Heart right ventricle (tissue), 16 donors: Measurements from ENCODE around the gene PLA2G4A. TPM values are rescaled to one million over a fixed set of nuclear protein-coding genes. Genes with fewer than 3 reads are reported as not detected.

Source experiments
- ATAC-seq, 8 donors: fragments of 200-7000 bp; cut with Tn5 transposase; one replicate each; pipeline ENCODE4 v1.9.1; 2020; ENCODE audit warnings: mild to moderate bottlenecking in 8 of 8, moderate library complexity in 8 of 8, moderate number of reproducible peaks in 1 of 8
- DNase-seq, 2 donors: peaks; one replicate each; pipeline ENCODE4 v3.0.0-alpha.2; 2020
- H3K27ac ChIP-seq, 10 donors: fragments of 200-600 bp; sonication (generic) in 2 of 10; one replicate each; pipeline versions ENCODE4 v1.5.0 to v1.8.0; 2020 to 2022; ENCODE audit warnings: mild to moderate bottlenecking in 3 of 10
- H3K27me3 ChIP-seq, 7 donors: fragments of 200-600 bp; one replicate each; pipeline ENCODE4 v1.8.0; 2021 to 2022; ENCODE audit warnings: mild to moderate bottlenecking in 2 of 7
- H3K36me3 ChIP-seq, 9 donors: fragments of 200-600 bp; sonication (generic) in 1 of 9; one replicate each; pipeline versions ENCODE4 v1.5.0 to v1.8.0; 2020 to 2022; ENCODE audit warnings: mild to moderate bottlenecking in 2 of 9
- H3K4me1 ChIP-seq, 9 donors: fragments of 200-600 bp; sonication (generic) in 1 of 9; one replicate each; pipeline versions ENCODE4 v1.5.0 to v1.8.0; 2020 to 2022; ENCODE audit warnings: mild to moderate bottlenecking in 4 of 9
- H3K4me3 ChIP-seq, 10 donors: fragments of 200-600 bp; sonication (generic) in 2 of 10; one replicate each; pipeline versions ENCODE4 v1.5.0 to v1.8.0; 2020 to 2022; ENCODE audit warnings: mild to moderate bottlenecking in 7 of 10, moderate library complexity in 2 of 10
- H3K9me3 ChIP-seq, 11 donors: fragments of 200-600 bp in 10 of 11; sonication (generic) in 2 of 11; one replicate each; pipeline versions ENCODE4 v1.5.0 to v1.8.0; 2013 to 2022; ENCODE audit warnings: mild to moderate bottlenecking in 2 of 11, control low read depth in 1 of 11, moderate library complexity in 1 of 11
- CTCF ChIP-seq, 9 donors: fragments of 200-600 bp; sonication (generic) in 2 of 9; IDR thresholded peaks; one replicate each; pipeline versions ENCODE4 v1.5.0 to v1.8.0; 2021 to 2022; ENCODE audit warnings: antibody characterized with exemption in 9 of 9, mild to moderate bottlenecking in 5 of 9, moderate library complexity in 1 of 9
- WGBS, 2 donors: extraction: QIAGEN DNeasy Blood & Tissue Kit; methylation state at CpG; one replicate each; pipeline ENCODE4 v1.1.7; 2013; ENCODE audit warnings: inconsistent platforms in 1 of 2; 5-methylcytosine and 5-hydroxymethylcytosine counted together
- intact Hi-C, 10 donors: fragments of 100-400 bp; cut with DNase I; formaldehyde crosslinking; loops; one replicate each; pipeline versions ENCODE4 v1.11.1 to v1.14.2; 2022
- polyA plus RNA-seq, 2 donors: library from polyadenylated mRNA; stranded (reverse); fragments of 200-250 nt; gene quantifications; one replicate each; pipeline ENCODE4 v1.2.3, GENCODE V29; 2013
- total RNA-seq, 10 donors: library from RNA; stranded (reverse); fragmentation: NEBNext Ultra II Directional in 3 of 10; extraction: Animal tissue kit (Norgen Biotek cat#: 25700) in 3 of 10; gene quantifications; one replicate each; pipeline versions ENCODE4 v1.2.1 to v1.2.4, GENCODE V29; 2021 to 2023
- donor health status: Arrhythmogenic right ventricular cardiomyopathy.
- donor health status: ischemic (EF 13 %, LVEDD 7.1; RV severe dilation, severe dysfunction).
- donor health status: healthy with polysubstance abuse.
- donor health status: DM: no; HTN: yes; CAD: no.
- donor health status: DM: no; HTN: no; CAD: no.
- donor health status: ischemic (EF 25% LVEDD 6.9; RV normal size, moderate dysfunction).
- donor health status: ischemic (EF 25% LVEDD 5.7; RV mildly dilated, moderate dysfunction).
- donor health status: healthy.
- donor health status: DM: yes; HTN: yes; CAD: no.
- donor health status: Ischemic cardiomyopathy.
- donor health status: ischemic (EF 35%, LVEDD 5.7; RV mildly dilated, moderate dysfunction).
- donor health status: nonischemic (EF 11% LVEDD 7.7; RV severe dilation, severe dysfunction).
- donor health status: DM: yes; HTN: yes; CAD: no.
- donor health status: PGD.
- donor health status: ischemic (EF 29% LVEDD 5.4; RV normal size, mild dysfunction).
- donor health status: nonischemic (EF 23%, LVEDD 6.1; RV moderate dilation, normal function).

Gene PLA2G4A
- total and polyA plus RNA-seq, 12 donors, result 0.85 to 2.7 (median 1.9) TPM

GRCh38 chr1:186927884-186928283 lies 99.1 kb downstream of the PLA2G4A start:
- Histone ChIP-seq H3K4me1 (peaks cover 0 to 20% (median 0%) of the 10 kb centered on the region in 9 donors), H3K9me3 (no peaks in the 10 kb centered on the region), H3K4me3 (no peak overlapping the region), H3K36me3 (peaks cover 0 to 7% (median 0%) of the 10 kb centered on the region in 9 donors), H3K27me3 (no peaks in the 10 kb centered on the region), H3K27ac (no peak overlapping the region)
- DNase-seq, result no peak
- TF ChIP-seq CTCF (IDR thresholded peaks at IDR 0.05), result no peak
- intact Hi-C loops, result no loop called here
- ATAC-seq, result peak in 1 of 8 donors; percentile 33
- 71 to 72% methylated on average over 4 of the region's 4 CpGs for WGBS, 2 donors

GRCh38 chr1:186930238-186930637 lies 101.5 kb downstream of the PLA2G4A start:
- no peak for DNase-seq

GRCh38 chr1:186937016-186937670 lies 108.4 kb downstream of the PLA2G4A start:
- no peaks in the 10 kb centered on the region for H3K27me3 ChIP-seq
- WGBS, 2 donors, result 76 to 84% methylated on average over 3 of the region's 3 CpGs
- no peak overlapping the region for H3K27ac ChIP-seq
- no peak for DNase-seq
- intact Hi-C loops, result no loop called here
- ATAC-seq, result no peak
- TF ChIP-seq CTCF (IDR thresholded peaks at IDR 0.05), result no peak
- H3K36me3 ChIP-seq, result peaks cover 0 to 27% (median 0%) of the 10 kb centered on the region in 9 donors
- no peak overlapping the region for H3K4me3 ChIP-seq
- H3K9me3 ChIP-seq, result no peaks in the 10 kb centered on the region
- no peaks in the 10 kb centered on the region for H3K4me1 ChIP-seq

More at GRCh38 chr1:186930238-186930637, 101.5 kb downstream of the PLA2G4A start:
- 83 to 86% methylated on average over 2 of the region's 2 CpGs for WGBS, 2 donors
- TF ChIP-seq CTCF (IDR thresholded peaks at IDR 0.05), result no peak
- Histone ChIP-seq H3K36me3 (peaks cover 0 to 15% (median 0%) of the 10 kb centered on the region in 9 donors), H3K4me1 (peaks cover 0 to 17% (median 0%) of the 10 kb centered on the region in 9 donors), H3K4me3 (no peak overlapping the region), H3K27ac (no peak overlapping the region), H3K27me3 (no peaks in the 10 kb centered on the region), H3K9me3 (no peaks in the 10 kb centered on the region)
- intact Hi-C loops, result no loop called here
- no peak for ATAC-seq

- intact Hi-C loops, result no loop called here
- no peaks in the 10 kb centered on the region for H3K27me3 ChIP-seq
- WGBS, 2 donors, result 73% methylated on average over 8 of the region's 8 CpGs
- no peaks in the 10 kb centered on the region for H3K4me1 ChIP-seq
- H3K36me3 ChIP-seq, result peaks cover 0 to 28% (median 0%) of the 10 kb centered on the region in 9 donors
- TF ChIP-seq CTCF (IDR thresholded peaks at IDR 0.05), result no peak
- ATAC-seq (no peak), DNase-seq (no peak)
- no peaks in the 10 kb centered on the region for H3K9me3 ChIP-seq
- no peak overlapping the region for H3K4me3 ChIP-seq
- no peak overlapping the region for H3K27ac ChIP-seq
These were observed 115.3 kb downstream of the PLA2G4A start for GRCh38 chr1:186943891-186944686.
